DMS79 treated with DMSO at 0.1 percent for 48 hours (cell line): Measurements from ENCODE around the gene OSBP2.

Source experiments
- DNase-seq: peaks from one replicate; lab custom pipeline; 2025; lab: John Stamatoyannopoulos, UW

Gene OSBP2

GRCh38 chr22:30943368-30943767 lies 248.7 kb downstream of the OSBP2 start:
- DNase-seq, result no peak

- DNase-seq, result no peak
These were observed 250.3 kb downstream of the OSBP2 start for GRCh38 chr22:30944986-30945385.

GRCh38 chr22:30945653-30946052 lies 251.0 kb downstream of the OSBP2 start:
- no peak for DNase-seq

- DNase-seq, result no peak
These were observed 251.7 kb downstream of the OSBP2 start for GRCh38 chr22:30946354-30946753.

GRCh38 chr22:30947173-30947815 lies 252.6 kb downstream of the OSBP2 start:
- peak; percentile 86 for DNase-seq

GRCh38 chr22:30947816-30948454 lies 253.3 kb downstream of the OSBP2 start:
- DNase-seq, result no peak

- DNase-seq, result no peak
These were observed 254.3 kb downstream of the OSBP2 start for GRCh38 chr22:30948930-30949342.

- no peak for DNase-seq
These were observed 255.4 kb downstream of the OSBP2 start for GRCh38 chr22:30949934-30950660.

GRCh38 chr22:30953206-30953605 lies 258.5 kb downstream of the OSBP2 start:
- DNase-seq, result no peak

- DNase-seq, result no peak
These were observed 260.5 kb downstream of the OSBP2 start for GRCh38 chr22:30955153-30955552.
